Nephron progenitor cell (in vitro differentiated cells): ENCODE data around the gene SCYL3.

Source experiments
- DNase-seq: peaks from one replicate; pipeline ENCODE4 v3.0.0; 2021
- H3K27ac Mint-ChIP-seq: 2 replicates; pipeline ENCODE4 v1.8.0; 2021; ENCODE audit warnings: mild to moderate bottlenecking, moderate library complexity, mixed read lengths
- H3K27me3 Mint-ChIP-seq: 2 replicates; pipeline ENCODE4 v1.8.0; 2021; ENCODE audit warnings: mild to moderate bottlenecking, low read depth, mixed read lengths; ENCODE audit not compliant: poor library complexity
- H3K36me3 Mint-ChIP-seq: 2 replicates; pipeline ENCODE4 v1.8.0; 2021; ENCODE audit warnings: low read depth, mixed read lengths
- H3K4me1 Mint-ChIP-seq: 2 replicates; pipeline ENCODE4 v1.8.0; 2021; ENCODE audit warnings: mixed read lengths
- H3K4me3 Mint-ChIP-seq: 2 replicates; pipeline ENCODE4 v1.8.0; 2021; ENCODE audit warnings: mild to moderate bottlenecking, moderate library complexity, mixed read lengths
- H3K9me3 Mint-ChIP-seq: 2 replicates; pipeline ENCODE4 v1.8.0; 2021; ENCODE audit warnings: mild to moderate bottlenecking, moderate library complexity, mixed read lengths
- CTCF ChIP-seq: fragments of 200-600 bp; sonication (generic); IDR thresholded peaks from 2 replicates; pipeline ENCODE4 v1.5.0; 2021; ENCODE audit warnings: antibody characterized with exemption

SCYL3 gene

GRCh38 chr1:169894424-169895145, 889 bp upstream of the SCYL3 start:
- Mint-ChIP-seq H3K27me3 (peaks cover 10% of the 10 kb centered on the region), H3K4me1 (peaks cover 37% of the 10 kb centered on the region), H3K36me3 (no peaks in the 10 kb centered on the region), H3K9me3 (no peaks in the 10 kb centered on the region), H3K4me3 (peak overlapping the region; percentile 97), H3K27ac (peak overlapping the region; percentile 100)
- no peak for TF ChIP-seq CTCF
- DNase-seq, result no peak

- H3K9me3 Mint-ChIP-seq, result no peaks in the 10 kb centered on the region
- no peak overlapping the region for H3K27ac Mint-ChIP-seq
- peaks cover 37% of the 10 kb centered on the region for H3K4me1 Mint-ChIP-seq
- H3K36me3 Mint-ChIP-seq, result peaks cover 2% of the 10 kb centered on the region
- DNase-seq, result no peak
- TF ChIP-seq CTCF, result no peak
- H3K4me3 Mint-ChIP-seq, result peak overlapping the region; percentile 91
- H3K27me3 Mint-ChIP-seq, result peaks cover 10% of the 10 kb centered on the region
Observed at GRCh38 chr1:169892927-169893644, 610 bp downstream of the SCYL3 start.

GRCh38 chr1:169892176-169892926, 1.3 kb downstream of the SCYL3 start:
- no peak for DNase-seq
- TF ChIP-seq CTCF, result no peak
- peaks cover 37% of the 10 kb centered on the region for H3K4me1 Mint-ChIP-seq
- H3K4me3 Mint-ChIP-seq, result peak overlapping the region; percentile 91
- no peak overlapping the region for H3K27ac Mint-ChIP-seq
- H3K36me3 Mint-ChIP-seq, result peaks cover 4% of the 10 kb centered on the region
- no peaks in the 10 kb centered on the region for H3K9me3 Mint-ChIP-seq
- H3K27me3 Mint-ChIP-seq, result peaks cover 10% of the 10 kb centered on the region

GRCh38 chr1:169891539-169891885, 2.2 kb downstream of the SCYL3 start:
- TF ChIP-seq CTCF, result no peak
- Mint-ChIP-seq H3K27me3 (peaks cover 6% of the 10 kb centered on the region), H3K27ac (no peak overlapping the region), H3K4me3 (peak overlapping the region; percentile 91), H3K4me1 (peaks cover 37% of the 10 kb centered on the region), H3K36me3 (peaks cover 10% of the 10 kb centered on the region), H3K9me3 (no peaks in the 10 kb centered on the region)
- DNase-seq, result no peak

- H3K9me3 Mint-ChIP-seq, result no peaks in the 10 kb centered on the region
- peaks cover 37% of the 10 kb centered on the region for H3K4me1 Mint-ChIP-seq
- H3K27me3 Mint-ChIP-seq, result peaks cover 2% of the 10 kb centered on the region
- TF ChIP-seq CTCF, result no peak
- H3K27ac Mint-ChIP-seq, result peak overlapping the region; percentile 27
- peak overlapping the region; percentile 91 for H3K4me3 Mint-ChIP-seq
- no peak for DNase-seq
- peaks cover 15% of the 10 kb centered on the region for H3K36me3 Mint-ChIP-seq
Observed at GRCh38 chr1:169890761-169891538, 2.7 kb downstream of the SCYL3 start.
